HepG2 (cell line): ENCODE results near the gene CIT. TPM values are rescaled to one million over a fixed set of nuclear protein-coding genes. Genes with fewer than 3 reads are reported as not detected.

Source experiments
- FOXJ3 ChIP-seq: sonication (generic); formaldehyde crosslinking; IDR thresholded peaks from 2 replicates; pipeline ENCODE4 v1.4.0; 2020; ENCODE audit warnings: missing genetic modification reagents, mild to moderate bottlenecking, borderline replicate concordance
- GMEB2 ChIP-seq: IDR thresholded peaks from 2 replicates; pipeline ENCODE4 v1.6.1; 2016; ENCODE audit warnings: missing biosample characterization, missing genetic modification reagents, low read depth
- HDAC1 ChIP-seq: sonication (generic); formaldehyde crosslinking; IDR thresholded peaks from 2 replicates; pipeline ENCODE4 v1.5.1; 2020; ENCODE audit warnings: mild to moderate bottlenecking, missing genetic modification reagents
- KAT7 ChIP-seq: IDR thresholded peaks from 2 replicates; pipeline ENCODE4 v1.6.1; 2018; ENCODE audit warnings: borderline replicate concordance, missing compliant biosample characterization
- MAF1 ChIP-seq: sonication (generic); formaldehyde crosslinking; IDR thresholded peaks from 2 replicates; pipeline ENCODE4 v1.5.0; 2020; ENCODE audit warnings: missing genetic modification reagents, borderline replicate concordance
- POLR2AphosphoS5 ChIP-seq: IDR thresholded peaks from 2 replicates; pipeline ENCODE4 v1.6.1; 2012; ENCODE audit warnings: low read depth, low read length
- RELA ChIP-seq: sonication (generic); formaldehyde crosslinking; IDR thresholded peaks from 2 replicates; pipeline ENCODE4 v1.4.0; 2020; ENCODE audit warnings: missing genetic modification reagents
- XBP1 ChIP-seq: sonication (generic); formaldehyde crosslinking; IDR thresholded peaks from 2 replicates; pipeline ENCODE4 v1.5.0; 2020; ENCODE audit warnings: missing genetic modification reagents
- ZBTB2 ChIP-seq: sonication (generic); formaldehyde crosslinking; IDR thresholded peaks from 2 replicates; pipeline ENCODE4 v1.8.0; 2022; ENCODE audit warnings: low read depth, missing genetic modification reagents
- ZMAT3 ChIP-seq: sonication (generic); formaldehyde crosslinking; conservative IDR thresholded peaks from 2 replicates; pipeline ENCODE4 v1.7.0; 2021; ENCODE audit warnings: missing genetic modification reagents
- ZNF235 ChIP-seq: sonication (generic); formaldehyde crosslinking; IDR thresholded peaks from 2 replicates; pipeline ENCODE4 v1.8.1; 2023; ENCODE audit warnings: mild to moderate bottlenecking, missing genetic modification reagents, borderline replicate concordance
- ZNF383 ChIP-seq: sonication (generic); formaldehyde crosslinking; IDR thresholded peaks from 2 replicates; pipeline ENCODE4 v1.4.0; 2020; ENCODE audit warnings: missing genetic modification reagents, mild to moderate bottlenecking, borderline replicate concordance
- ZNF44 ChIP-seq: sonication (generic); formaldehyde crosslinking; IDR thresholded peaks from 2 replicates; pipeline ENCODE4 v1.5.1; 2020; ENCODE audit warnings: mild to moderate bottlenecking, missing genetic modification reagents
- ZNF513 ChIP-seq: sonication (generic); formaldehyde crosslinking; conservative IDR thresholded peaks from 2 replicates; pipeline ENCODE4 v1.5.0; 2020; ENCODE audit warnings: missing genetic modification reagents
- ZNF607 ChIP-seq: sonication (generic); formaldehyde crosslinking; IDR thresholded peaks from 2 replicates; pipeline ENCODE4 v1.5.1; 2020; ENCODE audit warnings: missing genetic modification reagents, mild to moderate bottlenecking, borderline replicate concordance
- ZNF646 ChIP-seq: sonication (generic); formaldehyde crosslinking; IDR thresholded peaks from 2 replicates; pipeline ENCODE4 v1.9.0; 2021; ENCODE audit warnings: mild to moderate bottlenecking, missing genetic modification reagents
- ZNF768 ChIP-seq: sonication (generic); formaldehyde crosslinking; IDR thresholded peaks from 2 replicates; pipeline ENCODE4 v1.4.0; 2020; ENCODE audit warnings: missing genetic modification reagents
- ZNF878 ChIP-seq: sonication (generic); formaldehyde crosslinking; IDR thresholded peaks from 2 replicates; pipeline ENCODE4 v1.8.1; 2023; ENCODE audit warnings: mild to moderate bottlenecking, missing genetic modification reagents, moderate library complexity
- ZSCAN21 ChIP-seq: sonication (generic); formaldehyde crosslinking; IDR thresholded peaks from 2 replicates; pipeline ENCODE4 v1.8.0; 2022; ENCODE audit warnings: mild to moderate bottlenecking, missing genetic modification reagents, moderate library complexity, borderline replicate concordance
- polyA plus RNA-seq, 8 experiments: library from polyadenylated mRNA; depleted of rRNA in 3 of 8; stranded (reverse) in 7 of 8; unstranded in 1 of 8; fragments of >200 nt; fragmentation: Illumina TruSeq in 4 of 8; extraction: Trizol in 4 of 8; gene quantifications; 2 replicates each; pipeline versions ENCODE4 v1.2.1 to v1.2.3, GENCODE V29; 2011 to 2016; ENCODE audit warnings: low read depth in 4 of 8, missing spikeins in 1 of 8, mixed read lengths in 1 of 8; ENCODE audit not compliant: insufficient read depth in 1 of 8
- total RNA-seq, 5 experiments: library from RNA; depleted of rRNA; stranded (reverse); fragments of >200 nt; fragmentation: Illumina TruSeq; extraction: Trizol; gene quantifications; 2 replicates each; pipeline ENCODE4 v1.2.3, GENCODE V29; 2016; ENCODE audit warnings: low read depth in 1 of 5

Gene CIT
- total and polyA plus RNA-seq, 2 of the 13 experiments (the other 11 are each of a cell fraction or from before 2014, with no cell fraction given) = 7.7 to 11.7 TPM

- TF ChIP-seq RELA (CRISPR knock-in tag) = no peak
- no peak for TF ChIP-seq ZNF383 (CRISPR knock-in tag)
- peak; percentile 97 for TF ChIP-seq ZMAT3 (CRISPR knock-in tag)
- peak; percentile 63; the same call in 1 of the 2 replicates for TF ChIP-seq ZNF235
- TF ChIP-seq ZNF44 (CRISPR knock-in tag) = no peak
- no peak for TF ChIP-seq GMEB2
- TF ChIP-seq ZBTB2 (CRISPR knock-in tag) = peak; percentile 98
- peak; percentile 93; the same call in 1 of the 2 replicates for TF ChIP-seq ZSCAN21 (CRISPR knock-in tag)
- no peak for TF ChIP-seq ZNF878 (CRISPR knock-in tag)
- TF ChIP-seq MAF1 (CRISPR knock-in tag) = no peak; the same call in 1 of the 2 replicates
- no peak for TF ChIP-seq ZNF646
- no peak for TF ChIP-seq ZNF513 (CRISPR knock-in tag)
- TF ChIP-seq FOXJ3 (CRISPR knock-in tag) = no peak
- TF ChIP-seq POLR2AphosphoS5 = peak; percentile 86
- TF ChIP-seq HDAC1 (CRISPR knock-in tag) = peak; percentile 87
- TF ChIP-seq ZNF768 (CRISPR knock-in tag) = peak; percentile 46; the same call in 1 of the 2 replicates
- TF ChIP-seq KAT7 (CRISPR knock-in tag) = peak; percentile 95
- no peak for TF ChIP-seq XBP1 (CRISPR knock-in tag)
- TF ChIP-seq ZNF607 (CRISPR knock-in tag) = peak; percentile 77; the same call in 1 of the 2 replicates
Observed at GRCh38 chr12:119667577-119668323, 209.4 kb downstream of the CIT start, which contains the start of gene PRKAB1 (continued).
